Fibroblast of pulmonary artery (primary cell): Measurements from ENCODE around the gene TARDBP.
"Not testable (repeated sequence)": the region's sequence is repeated elsewhere in the genome, so short reads cannot be mapped to it uniquely, and the experiment has no call there.

Experiments
- DNase-seq: peaks from one replicate; pipeline ENCODE4 v3.0.0-alpha.2; 2010; ENCODE audit warnings: low read depth
- H3K4me3 ChIP-seq: replicated peaks from 2 replicates; pipeline ENCODE4 v1.5.1; 2011; ENCODE audit warnings: low read depth, mild to moderate bottlenecking, control low read depth, low read length, moderate library complexity
- TF ChIP-seq, protein P1 (sequence below): IDR thresholded peaks from 2 replicates; pipeline ENCODE4 v1.5.1; 2011; ENCODE audit warnings: mild to moderate bottlenecking, control low read depth, low read length, inconsistent platforms; ENCODE audit errors: missing control alignments

The TARDBP gene

DNA sequence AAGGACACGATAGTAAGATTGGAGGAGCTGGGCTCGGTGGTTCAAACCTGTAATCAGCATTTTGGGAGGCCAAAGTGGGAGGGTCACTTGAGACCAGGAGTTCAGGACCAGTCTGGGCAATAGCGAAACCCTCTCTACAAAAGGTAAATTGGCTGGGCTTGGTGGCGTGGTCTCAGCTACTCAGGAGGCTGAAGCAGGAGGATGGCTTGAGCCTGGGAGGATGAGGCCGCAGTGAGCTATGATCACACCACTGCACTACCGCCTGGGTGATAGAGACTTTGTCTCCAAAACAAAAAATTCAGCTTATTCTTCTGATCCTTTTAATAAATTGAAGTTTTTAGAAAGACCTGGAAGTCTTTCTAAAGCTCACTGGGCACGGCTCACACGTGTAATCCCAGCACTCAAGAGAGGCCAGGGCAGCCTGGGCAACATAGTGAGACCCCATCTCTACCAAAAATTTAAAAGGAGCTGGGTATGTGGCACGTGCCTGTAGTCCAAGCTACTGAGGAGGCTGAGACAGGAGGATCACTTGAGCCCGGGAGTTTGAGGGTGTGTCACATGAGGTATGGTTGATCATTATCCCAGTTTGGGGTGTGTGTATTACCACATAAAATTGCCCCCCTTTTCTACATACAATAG is 19.3 kb downstream of the TARDBP start:
- no peak overlapping the region for H3K4me3 ChIP-seq
- TF ChIP-seq, protein P1, sequence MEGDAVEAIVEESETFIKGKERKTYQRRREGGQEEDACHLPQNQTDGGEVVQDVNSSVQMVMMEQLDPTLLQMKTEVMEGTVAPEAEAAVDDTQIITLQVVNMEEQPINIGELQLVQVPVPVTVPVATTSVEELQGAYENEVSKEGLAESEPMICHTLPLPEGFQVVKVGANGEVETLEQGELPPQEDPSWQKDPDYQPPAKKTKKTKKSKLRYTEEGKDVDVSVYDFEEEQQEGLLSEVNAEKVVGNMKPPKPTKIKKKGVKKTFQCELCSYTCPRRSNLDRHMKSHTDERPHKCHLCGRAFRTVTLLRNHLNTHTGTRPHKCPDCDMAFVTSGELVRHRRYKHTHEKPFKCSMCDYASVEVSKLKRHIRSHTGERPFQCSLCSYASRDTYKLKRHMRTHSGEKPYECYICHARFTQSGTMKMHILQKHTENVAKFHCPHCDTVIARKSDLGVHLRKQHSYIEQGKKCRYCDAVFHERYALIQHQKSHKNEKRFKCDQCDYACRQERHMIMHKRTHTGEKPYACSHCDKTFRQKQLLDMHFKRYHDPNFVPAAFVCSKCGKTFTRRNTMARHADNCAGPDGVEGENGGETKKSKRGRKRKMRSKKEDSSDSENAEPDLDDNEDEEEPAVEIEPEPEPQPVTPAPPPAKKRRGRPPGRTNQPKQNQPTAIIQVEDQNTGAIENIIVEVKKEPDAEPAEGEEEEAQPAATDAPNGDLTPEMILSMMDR, result no peak
- DNase-seq, result no peak

DNA sequence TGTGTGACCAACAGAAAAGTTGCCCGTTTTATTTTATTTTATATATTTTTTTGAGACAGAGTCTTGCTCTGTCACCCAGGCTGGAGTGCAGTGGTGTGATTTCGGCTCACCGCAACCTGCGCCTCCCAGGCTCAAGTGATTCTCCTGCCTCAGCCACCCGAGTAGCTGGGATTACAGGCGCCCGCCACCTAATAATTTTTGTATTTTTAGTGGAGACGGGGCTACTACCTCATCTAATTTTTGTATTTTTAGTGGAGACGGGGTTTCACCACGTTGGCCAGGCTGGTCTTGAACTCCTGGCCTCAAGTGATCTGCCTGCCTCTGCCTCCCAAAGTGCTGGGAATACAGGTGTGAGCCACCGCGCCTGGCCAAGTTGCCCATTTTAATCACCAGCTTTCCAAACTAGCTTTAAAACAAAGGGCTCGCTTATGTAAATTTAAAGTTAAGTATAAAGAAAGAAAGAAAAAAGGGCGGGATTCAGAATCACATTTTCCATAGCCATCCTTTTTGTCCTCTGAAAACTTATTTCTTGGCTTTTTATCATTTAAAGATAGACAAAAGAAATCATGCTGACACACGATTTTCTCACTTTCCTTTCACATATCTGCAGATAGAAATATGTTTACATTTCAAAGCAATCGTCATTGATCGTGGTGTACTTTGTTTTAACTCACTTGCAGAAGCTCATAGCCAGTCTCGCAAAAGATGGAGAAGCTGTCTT is 24.7 kb downstream of the TARDBP start:
- DNase-seq, H3K4me3 ChIP-seq: not testable (repeated sequence)

DNA sequence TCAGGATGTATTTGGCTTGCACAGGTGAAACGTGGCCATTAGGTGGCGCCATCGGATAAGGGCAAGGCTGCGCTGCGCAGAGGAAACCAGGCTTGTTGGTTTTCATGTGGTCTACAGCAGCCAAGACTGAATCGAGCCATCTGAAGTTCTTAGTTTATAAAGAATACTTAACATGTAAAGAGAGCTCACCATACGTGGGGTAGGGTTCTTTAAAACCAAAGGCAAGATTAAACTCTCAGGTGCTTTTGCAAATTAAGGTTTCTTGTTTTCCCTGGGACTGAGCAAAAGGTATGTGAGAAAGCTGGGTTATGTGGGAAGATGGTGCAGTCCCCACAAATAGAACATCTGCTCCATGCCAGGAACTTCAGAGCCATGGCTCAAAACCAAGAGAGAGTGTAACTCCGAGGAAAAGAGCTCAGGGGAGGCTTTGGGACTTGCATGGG is 25.3 kb downstream of the TARDBP start:
- TF ChIP-seq, protein P1, result peak; percentile 99
- H3K4me3 ChIP-seq, result no peak overlapping the region
- peak; percentile 91 for DNase-seq

DNA sequence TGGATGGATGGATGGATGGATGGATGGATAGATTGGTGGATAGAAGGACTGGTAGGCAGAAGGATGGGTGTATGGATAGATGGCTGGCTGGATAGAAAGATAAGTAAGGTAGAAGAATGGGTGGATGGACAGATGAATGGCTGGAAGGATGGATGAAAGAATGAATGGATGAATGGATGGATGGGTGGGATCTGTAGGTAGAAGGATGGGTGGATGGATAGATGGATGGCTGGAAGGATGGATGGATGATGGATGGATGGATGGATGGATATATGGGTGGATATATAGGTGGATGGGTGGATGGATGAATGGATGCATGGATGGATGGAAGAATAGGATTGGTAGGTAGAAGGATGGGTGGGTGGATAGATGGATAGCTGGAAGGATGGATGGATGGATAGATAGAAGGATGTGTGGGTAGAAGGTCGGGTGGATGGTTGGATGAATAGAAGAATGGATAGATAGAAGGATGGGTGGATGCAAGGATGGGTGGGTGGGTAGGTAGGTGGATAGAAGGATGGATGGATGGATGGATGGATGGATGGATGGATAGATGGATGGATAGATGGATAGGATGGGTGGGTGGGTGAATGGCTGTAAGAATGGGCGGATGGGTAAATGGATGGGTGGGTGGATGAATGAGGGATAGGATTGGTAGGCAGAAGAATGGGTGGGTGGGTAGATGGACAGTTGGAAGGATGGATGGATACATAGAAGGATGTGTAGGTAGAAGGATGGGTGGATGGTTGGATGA is 27.1 kb downstream of the TARDBP start:
- TF ChIP-seq, protein P1, result no peak
- no peak overlapping the region for H3K4me3 ChIP-seq
- DNase-seq, result no peak

DNA sequence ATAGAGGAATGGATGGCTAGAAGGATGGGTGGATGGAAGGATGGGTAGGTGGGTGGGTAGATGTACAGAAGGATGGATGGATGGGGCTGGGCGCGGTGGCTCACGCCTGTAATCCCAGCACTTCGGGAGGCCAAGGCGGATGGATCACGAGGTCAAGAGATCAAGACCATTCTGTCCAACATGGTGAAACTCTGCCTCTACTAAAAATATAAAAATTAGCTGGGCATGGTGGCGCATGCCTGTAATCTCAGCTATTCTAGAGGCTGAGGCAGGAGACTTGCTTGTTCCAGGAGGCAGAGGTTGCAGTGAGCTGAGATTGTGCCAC is 27.6 kb downstream of the TARDBP start:
- DNase-seq, H3K4me3 ChIP-seq: not testable (repeated sequence)

DNA sequence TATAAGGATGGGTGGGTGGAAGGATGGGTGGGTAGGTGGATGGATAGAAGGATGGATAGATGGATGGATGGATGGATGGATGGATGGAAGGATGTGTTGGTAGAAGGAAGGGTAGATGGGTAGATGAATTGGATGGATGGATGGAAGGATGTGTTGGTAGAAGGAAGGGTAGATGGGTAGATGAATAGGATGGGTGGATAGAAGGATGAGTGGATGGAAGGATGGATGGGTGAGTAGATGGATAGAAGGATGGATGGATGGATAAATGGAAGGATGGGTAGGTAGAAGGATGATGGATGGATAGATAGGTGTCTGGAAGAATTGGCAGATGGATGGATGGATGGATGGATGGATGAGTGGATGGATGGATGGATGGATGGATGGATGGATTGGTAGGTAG is 28.6 kb downstream of the TARDBP start:
- DNase-seq, result no peak

DNA sequence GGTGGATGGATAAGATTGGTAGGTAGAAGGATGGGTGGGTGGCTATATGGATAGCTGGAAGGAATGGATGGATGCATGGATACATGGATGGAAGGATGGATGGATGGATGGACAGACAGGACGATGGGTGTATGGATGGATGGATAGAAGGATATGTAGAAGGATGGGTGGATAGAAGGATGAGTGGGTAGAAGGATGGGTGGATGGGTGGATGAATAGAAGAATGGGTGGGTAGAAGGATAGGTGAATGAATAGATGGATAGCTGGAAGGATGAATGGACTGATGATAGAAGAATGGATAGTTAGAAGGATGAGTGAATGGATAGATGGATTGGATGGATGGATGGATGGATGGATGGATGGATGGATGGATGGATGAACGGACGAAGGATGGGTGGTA is 29.6 kb downstream of the TARDBP start:
- no peak for DNase-seq
- TF ChIP-seq, protein P1, result no peak
- H3K4me3 ChIP-seq, result no peak overlapping the region

More for the DNA sequence above, 28.6 kb downstream of the TARDBP start:
- H3K4me3 ChIP-seq, result no peak overlapping the region
- TF ChIP-seq, protein P1, result no peak
